CD14-positive monocyte (primary cell): ENCODE data around the gene MBNL2. TPM values are rescaled to one million over a fixed set of nuclear protein-coding genes. Genes with fewer than 3 reads are reported as not detected.

Experiments
- DNase-seq, 3 donors: peaks; one replicate each; pipeline ENCODE4 v3.0.0-alpha.2; 2011 to 2022
- H2AFZ ChIP-seq: 2 replicates; pipeline ENCODE4 v1.6.0; 2012; ENCODE audit warnings: mild to moderate bottlenecking, low read depth, low read length, inconsistent platforms; ENCODE audit not compliant: insufficient read depth, poor library complexity, severe bottlenecking
- H3K27ac ChIP-seq, 2 donors: 1 replicate in 1 of 2; 2 replicates in 1 of 2; pipeline ENCODE4 v1.5.1; 2012 to 2013; ENCODE audit warnings: low read length in 2 of 2, control low read depth in 1 of 2, inconsistent platforms in 1 of 2, low read depth in 1 of 2, mild to moderate bottlenecking in 1 of 2
- H3K27me3 ChIP-seq, 2 donors: one replicate each; pipeline versions ENCODE4 v1.6.0 to v1.6.1; 2011 to 2013; ENCODE audit warnings: low read length in 2 of 2; ENCODE audit not compliant: control insufficient read depth in 2 of 2, insufficient read depth in 2 of 2
- H3K36me3 ChIP-seq, 2 donors: replicated peaks in 1 of 2; 1 replicate in 1 of 2; 2 replicates in 1 of 2; pipeline versions ENCODE4 v1.5.1 to v1.6.1; 2012 to 2013; ENCODE audit warnings: low read length in 2 of 2, control low read depth in 1 of 2, inconsistent platforms in 1 of 2, mild to moderate bottlenecking in 1 of 2; ENCODE audit not compliant: insufficient read depth in 2 of 2, control insufficient read depth in 1 of 2
- H3K4me1 ChIP-seq, 2 donors: 1 replicate in 1 of 2; 2 replicates in 1 of 2; pipeline versions ENCODE4 v1.5.1 to v1.6.1; 2012 to 2013; ENCODE audit warnings: low read length in 2 of 2, control low read depth in 1 of 2, inconsistent platforms in 1 of 2, mild to moderate bottlenecking in 1 of 2, moderate library complexity in 1 of 2; ENCODE audit not compliant: insufficient read depth in 2 of 2, control insufficient read depth in 1 of 2
- H3K4me2 ChIP-seq: replicated peaks from 2 replicates; pipeline ENCODE3; 2012; ENCODE audit warnings: low read length, moderate library complexity, mild to moderate bottlenecking; ENCODE audit not compliant: poor library complexity, severe bottlenecking; ENCODE audit errors: extremely low read depth
- H3K4me3 ChIP-seq, 3 experiments: fragments of 200-600 bp in 1 of 3; sonication (generic) in 1 of 3; replicated peaks in 1 of 3; 1 replicate in 2 of 3; 2 replicates in 1 of 3; pipeline ENCODE4 v1.5.1; 2011 to 2013; ENCODE audit warnings: low read length in 3 of 3, mild to moderate bottlenecking in 3 of 3, control low read depth in 2 of 3, low read depth in 2 of 3, inconsistent platforms in 1 of 3, moderate library complexity in 1 of 3
- H3K79me2 ChIP-seq: 2 replicates; pipeline ENCODE4 v1.6.0; 2012; ENCODE audit warnings: mild to moderate bottlenecking, control low read depth, inconsistent platforms, low read length, moderate library complexity; ENCODE audit not compliant: insufficient read depth
- H3K9ac ChIP-seq: 2 replicates; pipeline ENCODE4 v1.6.0; 2017; ENCODE audit warnings: low read length, mild to moderate bottlenecking; ENCODE audit not compliant: insufficient read depth, poor library complexity, severe bottlenecking
- H3K9me3 ChIP-seq, 2 donors: replicated peaks in 1 of 2; 1 replicate in 1 of 2; 2 replicates in 1 of 2; pipeline versions ENCODE4 v1.5.1 to v1.6.1; 2012 to 2013; ENCODE audit warnings: low read length in 2 of 2, control low read depth in 1 of 2; ENCODE audit not compliant: control insufficient read depth in 1 of 2, insufficient read depth in 1 of 2
- H4K20me1 ChIP-seq: 2 replicates; pipeline ENCODE4 v1.6.0; 2012; ENCODE audit warnings: mild to moderate bottlenecking, low read length, control low read depth, moderate library complexity; ENCODE audit not compliant: insufficient read depth
- H3K27ac Mint-ChIP-seq, 7 donors: one replicate each; pipeline ENCODE4 v1.8.0; 2020; ENCODE audit warnings: mild to moderate bottlenecking in 7 of 7, mixed read lengths in 7 of 7, moderate library complexity in 6 of 7, inconsistent platforms in 2 of 7
- H3K27me3 Mint-ChIP-seq, 3 donors: one replicate each; pipeline ENCODE4 v1.8.0; 2021 to 2022; ENCODE audit warnings: low read depth in 3 of 3, mild to moderate bottlenecking in 3 of 3, mixed read lengths in 3 of 3, moderate library complexity in 3 of 3, inconsistent platforms in 1 of 3
- H3K36me3 Mint-ChIP-seq, 2 donors: one replicate each; pipeline ENCODE4 v1.8.0; 2020; ENCODE audit warnings: mixed read lengths in 2 of 2, inconsistent platforms in 1 of 2, mild to moderate bottlenecking in 1 of 2
- H3K4me1 Mint-ChIP-seq: one replicate; pipeline ENCODE4 v1.8.0; 2020; ENCODE audit warnings: mild to moderate bottlenecking, mixed read lengths
- H3K4me3 Mint-ChIP-seq, 2 donors: one replicate each; pipeline ENCODE4 v1.8.0; 2020; ENCODE audit warnings: mild to moderate bottlenecking in 2 of 2, mixed read lengths in 2 of 2, moderate library complexity in 1 of 2
- H3K9me3 Mint-ChIP-seq, 7 donors: one replicate each; pipeline ENCODE4 v1.8.0; 2020 to 2022; ENCODE audit warnings: mixed read lengths in 7 of 7, mild to moderate bottlenecking in 6 of 7, moderate library complexity in 6 of 7, inconsistent platforms in 2 of 7
- CTCF ChIP-seq: fragments of 200-600 bp; IDR thresholded peaks from one replicate; pipeline ENCODE4 v1.8.0; 2022; ENCODE audit warnings: antibody characterized with exemption, mild to moderate bottlenecking
- WGBS: methylation state at CpG from one replicate; pipeline ENCODE4 v1.1.5; 2013; ENCODE audit warnings: missing lambda C conversion rate; ENCODE audit not compliant: insufficient coverage; 5-methylcytosine and 5-hydroxymethylcytosine counted together
- intact Hi-C, 2 donors: fragments of 100-400 bp; cut with micrococcal nuclease; formaldehyde crosslinking; loops; one replicate each; pipeline versions ENCODE4 v1.15.0 to v1.15.1; 2023
- polyA plus RNA-seq, 3 donors: library from polyadenylated mRNA; depleted of rRNA in 1 of 3; unstranded in 2 of 3; stranded (reverse) in 1 of 3; fragments of 300-500 nt in 2 of 3; fragments of >200 nt in 1 of 3; fragmentation: Illumina TruSeq in 2 of 3; gene quantifications; 1 replicate in 2 of 3; 2 replicates in 1 of 3; pipeline ENCODE4 v1.2.3, GENCODE V29; 2012 to 2021

Gene MBNL2
- polyA plus RNA-seq, 3 donors, result 8.5 to 15.5 (median 13.4) TPM

GRCh38 chr13:97278435-97279411, 56.6 kb downstream of the MBNL2 start:
- H3K9me3 Mint-ChIP-seq, result no peaks in the 10 kb centered on the region
- DNase-seq, result no peak
- peaks cover 18% of the 10 kb centered on the region for H3K4me1 Mint-ChIP-seq
- WGBS, result 89% methylated on average over 5 of the region's 9 CpGs
- H3K4me1 ChIP-seq, result peaks cover under 1 to 1% of the 10 kb centered on the region in 2 donors
- no peaks in the 10 kb centered on the region for H3K9me3 ChIP-seq
- peaks cover 22 to 40% of the 10 kb centered on the region in 2 donors for H3K36me3 ChIP-seq
- no peak overlapping the region for H2AFZ ChIP-seq
- peaks cover 34 to 38% of the 10 kb centered on the region in 2 donors for H3K36me3 Mint-ChIP-seq
- peaks cover 47% of the 10 kb centered on the region for H3K79me2 ChIP-seq
- intact Hi-C loops, result no loop called here
- TF ChIP-seq CTCF, result no peak
- no peak overlapping the region for H3K4me3 ChIP-seq
- no peaks in the 10 kb centered on the region for H3K27me3 ChIP-seq
- no peaks in the 10 kb centered on the region for H3K27me3 Mint-ChIP-seq
- H3K4me2 ChIP-seq, result no peak overlapping the region
- no peak overlapping the region for H3K27ac ChIP-seq
- H3K9ac ChIP-seq, result no peak overlapping the region
- peaks cover 76% of the 10 kb centered on the region for H4K20me1 ChIP-seq
- no peak overlapping the region for H3K27ac Mint-ChIP-seq
- no peak overlapping the region for H3K4me3 Mint-ChIP-seq

- Histone ChIP-seq H3K4me2 (no peak overlapping the region), H3K9ac (no peak overlapping the region), H3K9me3 (no peaks in the 10 kb centered on the region), H4K20me1 (peaks cover 84% of the 10 kb centered on the region), H3K27me3 (no peaks in the 10 kb centered on the region), H3K36me3 (peaks cover 22 to 39% of the 10 kb centered on the region in 2 donors), H3K27ac (no peak overlapping the region), H3K79me2 (peaks cover 47% of the 10 kb centered on the region), H3K4me3 (no peak overlapping the region), H2AFZ (no peak overlapping the region), H3K4me1 (peaks cover 6 to 7% of the 10 kb centered on the region in 2 donors)
- DNase-seq, result no peak
- Mint-ChIP-seq H3K4me3 (no peak overlapping the region), H3K27ac (no peak overlapping the region), H3K9me3 (no peaks in the 10 kb centered on the region), H3K27me3 (no peaks in the 10 kb centered on the region), H3K36me3 (peaks cover 34% of the 10 kb centered on the region in 2 donors), H3K4me1 (peaks cover 26% of the 10 kb centered on the region)
- intact Hi-C loops, result no loop called here
- no peak for TF ChIP-seq CTCF
- 75% methylated on average over 1 of the region's 5 CpGs for WGBS
Measured at GRCh38 chr13:97279913-97280312, 57.8 kb downstream of the MBNL2 start.
